ENCODE measurements around the gene MITF.

DNA sequence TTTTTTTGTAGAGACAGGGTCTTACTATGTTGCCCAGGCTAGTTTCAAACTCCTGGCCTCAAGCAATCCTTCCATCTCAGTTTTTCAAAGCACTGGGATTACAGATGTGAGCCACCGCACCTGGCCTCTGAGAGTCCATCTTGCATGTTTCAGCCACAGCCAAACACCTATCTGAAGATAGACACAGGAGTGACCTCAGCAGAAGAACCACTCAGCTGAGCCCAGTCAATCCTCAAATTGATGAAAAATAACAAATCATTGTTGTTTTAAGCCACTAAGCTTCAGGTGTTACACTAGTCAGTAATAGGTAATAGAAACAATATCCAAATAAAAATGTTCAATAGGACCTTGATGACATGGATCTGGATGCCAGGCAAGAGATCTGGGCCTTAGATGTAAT is 38.3 kb upstream of the MITF start:
- TF ChIP-seq, protein P1, sequence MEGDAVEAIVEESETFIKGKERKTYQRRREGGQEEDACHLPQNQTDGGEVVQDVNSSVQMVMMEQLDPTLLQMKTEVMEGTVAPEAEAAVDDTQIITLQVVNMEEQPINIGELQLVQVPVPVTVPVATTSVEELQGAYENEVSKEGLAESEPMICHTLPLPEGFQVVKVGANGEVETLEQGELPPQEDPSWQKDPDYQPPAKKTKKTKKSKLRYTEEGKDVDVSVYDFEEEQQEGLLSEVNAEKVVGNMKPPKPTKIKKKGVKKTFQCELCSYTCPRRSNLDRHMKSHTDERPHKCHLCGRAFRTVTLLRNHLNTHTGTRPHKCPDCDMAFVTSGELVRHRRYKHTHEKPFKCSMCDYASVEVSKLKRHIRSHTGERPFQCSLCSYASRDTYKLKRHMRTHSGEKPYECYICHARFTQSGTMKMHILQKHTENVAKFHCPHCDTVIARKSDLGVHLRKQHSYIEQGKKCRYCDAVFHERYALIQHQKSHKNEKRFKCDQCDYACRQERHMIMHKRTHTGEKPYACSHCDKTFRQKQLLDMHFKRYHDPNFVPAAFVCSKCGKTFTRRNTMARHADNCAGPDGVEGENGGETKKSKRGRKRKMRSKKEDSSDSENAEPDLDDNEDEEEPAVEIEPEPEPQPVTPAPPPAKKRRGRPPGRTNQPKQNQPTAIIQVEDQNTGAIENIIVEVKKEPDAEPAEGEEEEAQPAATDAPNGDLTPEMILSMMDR (IDR thresholded peaks at IDR 0.05 in 8 of 11, conservative IDR thresholded peaks at IDR 0.05 in 3 of 11), result no peak
- no peak for TF ChIP-seq POLR2AphosphoS5 (IDR thresholded peaks at IDR 0.05)
- no peak for TF ChIP-seq POLR2A (IDR thresholded peaks at IDR 0.05)

Measured in spleen (tissue), 7 donors.